DOHH2 (cell line): ENCODE results near the gene CHKA.

ENCODE experiments used
- EZH2phosphoT487 ChIP-seq: fragments of 200-600 bp; sonication (generic); IDR thresholded peaks from 2 replicates; pipeline ENCODE4 v1.6.1; 2017; ENCODE audit warnings: borderline replicate concordance, mild to moderate bottlenecking, antibody characterized with exemption, low read length, moderate library complexity, mixed read lengths
- TF ChIP-seq, protein P1 (sequence below): fragments of 200-600 bp; sonication (generic); IDR thresholded peaks from one replicate; pipeline ENCODE4 v1.5.1; 2014; ENCODE audit warnings: antibody characterized with exemption, mild to moderate bottlenecking, low read depth, low read length; ENCODE audit not compliant: poor library complexity, severe bottlenecking

DNA sequence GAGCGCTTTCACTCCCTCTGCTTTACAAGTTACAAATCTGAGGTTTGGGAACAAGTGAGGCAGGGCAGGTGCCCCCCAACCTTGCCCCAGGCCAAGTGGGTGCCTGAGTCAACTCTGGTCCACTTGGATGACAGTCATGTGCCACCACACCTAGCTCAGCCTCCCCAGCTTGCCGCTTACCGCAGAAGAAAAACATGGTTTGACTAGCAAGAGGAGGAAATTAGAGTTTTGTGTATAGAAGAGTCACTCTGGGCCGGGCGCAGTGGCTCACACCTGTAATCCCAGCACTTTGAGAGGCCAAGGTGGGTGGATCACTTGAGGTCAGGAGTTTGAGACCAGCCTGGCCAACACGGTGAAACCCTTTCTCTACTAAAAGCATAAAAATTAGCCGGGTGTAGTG lies 27.7 kb upstream of the CHKA start:
- TF ChIP-seq, protein P1, sequence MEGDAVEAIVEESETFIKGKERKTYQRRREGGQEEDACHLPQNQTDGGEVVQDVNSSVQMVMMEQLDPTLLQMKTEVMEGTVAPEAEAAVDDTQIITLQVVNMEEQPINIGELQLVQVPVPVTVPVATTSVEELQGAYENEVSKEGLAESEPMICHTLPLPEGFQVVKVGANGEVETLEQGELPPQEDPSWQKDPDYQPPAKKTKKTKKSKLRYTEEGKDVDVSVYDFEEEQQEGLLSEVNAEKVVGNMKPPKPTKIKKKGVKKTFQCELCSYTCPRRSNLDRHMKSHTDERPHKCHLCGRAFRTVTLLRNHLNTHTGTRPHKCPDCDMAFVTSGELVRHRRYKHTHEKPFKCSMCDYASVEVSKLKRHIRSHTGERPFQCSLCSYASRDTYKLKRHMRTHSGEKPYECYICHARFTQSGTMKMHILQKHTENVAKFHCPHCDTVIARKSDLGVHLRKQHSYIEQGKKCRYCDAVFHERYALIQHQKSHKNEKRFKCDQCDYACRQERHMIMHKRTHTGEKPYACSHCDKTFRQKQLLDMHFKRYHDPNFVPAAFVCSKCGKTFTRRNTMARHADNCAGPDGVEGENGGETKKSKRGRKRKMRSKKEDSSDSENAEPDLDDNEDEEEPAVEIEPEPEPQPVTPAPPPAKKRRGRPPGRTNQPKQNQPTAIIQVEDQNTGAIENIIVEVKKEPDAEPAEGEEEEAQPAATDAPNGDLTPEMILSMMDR: no peak
- TF ChIP-seq EZH2phosphoT487: no peak
